Activated T-helper 2 cell treated with anti-CD3 and anti-CD28 coated beads, Interferon-gamma antibody, Interleukin-2, Interleukin-4, amounts not matched to agents 10 μg/mL and 5 μg/mL and 100 μg/mL, durations not matched to agents 14 hours and 24 hours and 36 hours (primary cell): ENCODE measurements around the gene KCNK2. TPM values are rescaled to one million over a fixed set of nuclear protein-coding genes. Genes with fewer than 3 reads are reported as not detected.
"Not testable (repeated sequence)": the region's sequence is repeated elsewhere in the genome, so short reads cannot be mapped to it uniquely, and the experiment has no call there.

Experiments used
- DNase-seq: peaks from one replicate; pipeline ENCODE4 v3.0.0; 2021; ENCODE audit warnings: low spot score
- H3K27ac Mint-ChIP-seq: one replicate; pipeline ENCODE4 v1.8.0; 2021; ENCODE audit warnings: mixed read lengths
- H3K27me3 Mint-ChIP-seq: one replicate; pipeline ENCODE4 v1.8.0; 2021; ENCODE audit warnings: low read depth, mixed read lengths
- H3K36me3 Mint-ChIP-seq: one replicate; pipeline ENCODE4 v1.8.0; 2021; ENCODE audit warnings: low read depth, mixed read lengths
- H3K4me1 Mint-ChIP-seq: one replicate; pipeline ENCODE4 v1.8.0; 2021; ENCODE audit warnings: low read depth, mixed read lengths
- H3K4me3 Mint-ChIP-seq: one replicate; pipeline ENCODE4 v1.8.0; 2021; ENCODE audit warnings: low read depth, mild to moderate bottlenecking, moderate library complexity, mixed read lengths
- H3K9me3 Mint-ChIP-seq: one replicate; pipeline ENCODE4 v1.8.0; 2021; ENCODE audit warnings: mixed read lengths
- intact Hi-C: fragments of 100-400 bp; cut with micrococcal nuclease; formaldehyde crosslinking; loops from one replicate; pipeline ENCODE4 v1.15.1; 2023
- total RNA-seq: library from RNA; stranded (reverse); gene quantifications from 2 replicates; pipeline ENCODE4 v1.2.3, GENCODE V29; 2022

The KCNK2 gene
- total RNA-seq, 1 donor from 2014 or later = not detected

DNA sequence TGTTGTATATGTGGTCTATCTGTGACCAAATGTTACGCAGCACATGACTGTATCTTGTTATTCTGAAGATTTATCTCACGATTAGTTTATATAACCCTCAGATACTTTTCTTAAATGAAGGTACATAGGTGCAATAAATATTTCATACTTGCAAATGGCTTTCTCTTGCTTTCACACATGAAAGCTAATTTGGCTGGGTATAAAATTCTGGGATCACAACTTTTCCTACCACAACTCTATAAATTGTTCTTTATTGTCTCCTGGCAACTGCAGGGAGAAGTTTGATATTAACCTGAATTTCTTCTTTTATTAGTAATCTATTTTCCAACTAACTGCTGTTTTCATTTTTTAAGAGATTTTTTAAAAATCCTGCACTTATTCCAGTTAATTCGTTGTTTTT is 58.9 kb downstream of the KCNK2 start:
- intact Hi-C loops = no loop called here
- Mint-ChIP-seq H3K27ac (no peak overlapping the region), H3K36me3 (no peaks in the 10 kb centered on the region), H3K9me3 (no peaks in the 10 kb centered on the region), H3K4me3 (no peak overlapping the region), H3K27me3 (no peaks in the 10 kb centered on the region), H3K4me1 (no peaks in the 10 kb centered on the region)
- DNase-seq = no peak

GRCh38 chr1:215143497-215143896 is 61.0 kb downstream of the KCNK2 start:
- Mint-ChIP-seq H3K36me3 (no peaks in the 10 kb centered on the region), H3K4me3 (no peak overlapping the region), H3K27me3 (no peaks in the 10 kb centered on the region), H3K9me3 (no peaks in the 10 kb centered on the region), H3K4me1 (no peaks in the 10 kb centered on the region), H3K27ac (no peak overlapping the region)
- DNase-seq = no peak
- intact Hi-C loops = no loop called here

GRCh38 chr1:215146240-215146975 is 63.9 kb downstream of the KCNK2 start:
- intact Hi-C loops = no loop called here
- no peak overlapping the region for H3K4me3 Mint-ChIP-seq
- no peak overlapping the region for H3K27ac Mint-ChIP-seq
- H3K4me1 Mint-ChIP-seq = no peaks in the 10 kb centered on the region
- no peaks in the 10 kb centered on the region for H3K9me3 Mint-ChIP-seq
- H3K36me3 Mint-ChIP-seq = no peaks in the 10 kb centered on the region
- no peak for DNase-seq
- H3K27me3 Mint-ChIP-seq = no peaks in the 10 kb centered on the region

GRCh38 chr1:215147024-215147423 is 64.5 kb downstream of the KCNK2 start:
- intact Hi-C loops = no loop called here
- DNase-seq = no peak
- H3K36me3 Mint-ChIP-seq = no peaks in the 10 kb centered on the region

DNA sequence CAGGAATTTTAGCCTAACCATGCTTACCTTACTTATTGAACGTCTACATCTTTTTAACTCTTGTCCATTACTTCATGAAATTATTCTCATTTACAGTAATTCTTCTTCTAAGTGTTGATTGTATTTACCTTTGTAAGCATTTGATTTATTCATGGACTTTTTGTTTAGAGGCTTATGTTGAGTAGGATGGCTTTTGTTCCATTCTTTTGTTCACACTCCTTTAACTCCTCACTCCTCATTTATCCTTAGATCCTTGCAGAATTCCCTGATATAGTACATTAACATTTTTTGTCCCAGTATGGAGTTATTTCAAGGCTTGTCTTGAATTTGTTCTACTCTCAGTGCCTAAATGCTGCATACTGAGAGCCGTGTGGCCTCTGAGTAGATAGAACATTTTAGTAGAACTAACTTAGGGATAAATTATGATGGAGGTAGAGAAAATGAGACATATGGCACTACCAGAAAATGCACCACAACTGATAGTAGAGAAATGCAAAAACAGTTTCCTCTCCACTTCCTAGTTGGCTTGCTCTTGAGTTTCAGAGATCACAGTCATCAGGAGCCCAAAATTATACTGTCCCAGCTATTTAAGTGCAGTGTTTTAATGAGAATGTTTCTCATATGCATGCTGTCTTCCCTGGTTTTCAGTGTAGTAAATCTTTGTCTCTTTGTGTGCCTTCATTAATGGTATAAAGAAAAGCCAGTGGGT is 69.5 kb downstream of the KCNK2 start:
- no peaks in the 10 kb centered on the region for H3K9me3 Mint-ChIP-seq
- intact Hi-C loops = no loop called here
- H3K27me3 Mint-ChIP-seq = no peaks in the 10 kb centered on the region
- H3K27ac Mint-ChIP-seq = no peak overlapping the region
- H3K4me3 Mint-ChIP-seq = no peak overlapping the region
- no peaks in the 10 kb centered on the region for H3K4me1 Mint-ChIP-seq
- DNase-seq = no peak
- H3K36me3 Mint-ChIP-seq = no peaks in the 10 kb centered on the region

More at GRCh38 chr1:215147024-215147423, 64.5 kb downstream of the KCNK2 start:
- Mint-ChIP-seq H3K4me1 (no peaks in the 10 kb centered on the region), H3K9me3 (no peaks in the 10 kb centered on the region), H3K4me3 (no peak overlapping the region), H3K27me3 (no peaks in the 10 kb centered on the region), H3K27ac (no peak overlapping the region)

GRCh38 chr1:215156232-215156631 is 73.7 kb downstream of the KCNK2 start:
- no peak for DNase-seq
- intact Hi-C loops = no loop called here

DNA sequence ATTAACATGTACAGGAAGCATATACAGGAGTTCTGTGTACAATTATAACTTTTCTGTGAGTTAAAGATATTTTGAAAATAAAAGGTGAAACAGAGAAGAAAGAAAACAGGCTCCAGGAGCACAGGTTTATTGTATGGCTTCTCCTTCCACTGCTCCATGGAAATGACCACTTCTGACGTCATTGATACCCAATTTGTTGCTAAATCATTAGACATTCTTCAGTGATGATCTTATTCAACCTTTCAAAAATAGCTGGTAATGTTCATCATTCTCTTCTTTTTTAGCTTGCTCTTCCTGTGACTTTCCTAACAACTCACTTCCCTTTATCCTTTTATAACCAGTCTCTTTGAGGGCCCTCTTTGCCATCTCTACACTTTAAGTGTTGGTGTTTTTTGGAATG is 77.8 kb downstream of the KCNK2 start:
- Mint-ChIP-seq H3K27ac (no peak overlapping the region), H3K9me3 (no peaks in the 10 kb centered on the region), H3K4me3 (no peak overlapping the region), H3K4me1 (no peaks in the 10 kb centered on the region), H3K36me3 (no peaks in the 10 kb centered on the region), H3K27me3 (no peaks in the 10 kb centered on the region)
- intact Hi-C loops = no loop called here
- no peak for DNase-seq

More at GRCh38 chr1:215156232-215156631, 73.7 kb downstream of the KCNK2 start:
- H3K27ac Mint-ChIP-seq = no peak overlapping the region
- no peaks in the 10 kb centered on the region for H3K9me3 Mint-ChIP-seq
- no peaks in the 10 kb centered on the region for H3K27me3 Mint-ChIP-seq
- H3K4me3 Mint-ChIP-seq = no peak overlapping the region
- no peaks in the 10 kb centered on the region for H3K36me3 Mint-ChIP-seq
- no peaks in the 10 kb centered on the region for H3K4me1 Mint-ChIP-seq

GRCh38 chr1:215163144-215163543 is 80.6 kb downstream of the KCNK2 start:
- intact Hi-C loops, H3K9me3 Mint-ChIP-seq, H3K27me3 Mint-ChIP-seq, H3K27ac Mint-ChIP-seq, H3K4me3 Mint-ChIP-seq, H3K4me1 Mint-ChIP-seq, H3K36me3 Mint-ChIP-seq, DNase-seq: not testable (repeated sequence)

DNA sequence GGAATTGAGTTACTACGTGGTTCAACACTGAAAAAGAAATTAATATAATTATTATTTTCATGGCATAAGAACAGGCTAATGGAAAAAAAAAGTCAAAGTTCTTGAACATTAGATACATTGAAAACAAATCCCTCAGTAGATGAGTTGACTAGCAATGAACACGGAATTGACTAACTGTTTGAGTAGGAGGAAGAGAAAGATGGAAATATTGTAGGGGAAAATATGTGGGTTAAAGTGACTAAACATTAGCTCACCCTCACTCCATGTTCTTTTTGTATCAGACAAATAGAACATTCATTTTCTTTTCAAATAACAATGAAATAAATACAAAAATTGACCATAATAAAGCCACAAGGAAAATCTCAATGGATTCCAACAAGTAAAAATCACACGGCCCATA is 84.3 kb downstream of the KCNK2 start:
- intact Hi-C loops = no loop called here

DNA sequence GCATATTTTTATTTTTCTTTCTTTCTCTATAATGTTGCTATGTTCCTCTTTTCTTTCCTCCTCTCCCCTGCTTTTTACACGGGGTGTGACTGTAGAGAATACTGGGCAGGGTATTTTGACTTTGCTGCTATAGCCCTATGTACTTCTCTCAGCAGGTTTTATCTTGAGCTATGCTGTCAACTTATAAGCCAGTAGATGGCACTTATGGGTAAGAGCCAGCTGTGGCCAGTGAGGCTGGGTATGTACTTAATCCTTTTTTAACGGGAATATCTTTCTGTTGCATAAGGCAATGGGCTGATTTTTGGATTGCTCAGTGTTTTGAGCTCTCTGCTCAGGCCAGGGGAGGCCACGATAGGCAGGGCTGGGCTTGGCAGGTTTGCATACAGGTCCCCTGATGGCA is 99.0 kb downstream of the KCNK2 start:
- H3K27me3 Mint-ChIP-seq = no peaks in the 10 kb centered on the region
- no peaks in the 10 kb centered on the region for H3K36me3 Mint-ChIP-seq
- intact Hi-C loops = no loop called here
- H3K27ac Mint-ChIP-seq = no peak overlapping the region
- H3K9me3 Mint-ChIP-seq = no peaks in the 10 kb centered on the region
- no peak for DNase-seq
- no peaks in the 10 kb centered on the region for H3K4me1 Mint-ChIP-seq
- H3K4me3 Mint-ChIP-seq = no peak overlapping the region

More for the DNA sequence above, 84.3 kb downstream of the KCNK2 start:
- Mint-ChIP-seq H3K27ac (no peak overlapping the region), H3K9me3 (no peaks in the 10 kb centered on the region), H3K36me3 (no peaks in the 10 kb centered on the region), H3K4me3 (no peak overlapping the region), H3K4me1 (no peaks in the 10 kb centered on the region), H3K27me3 (no peaks in the 10 kb centered on the region)
- DNase-seq = no peak

DNA sequence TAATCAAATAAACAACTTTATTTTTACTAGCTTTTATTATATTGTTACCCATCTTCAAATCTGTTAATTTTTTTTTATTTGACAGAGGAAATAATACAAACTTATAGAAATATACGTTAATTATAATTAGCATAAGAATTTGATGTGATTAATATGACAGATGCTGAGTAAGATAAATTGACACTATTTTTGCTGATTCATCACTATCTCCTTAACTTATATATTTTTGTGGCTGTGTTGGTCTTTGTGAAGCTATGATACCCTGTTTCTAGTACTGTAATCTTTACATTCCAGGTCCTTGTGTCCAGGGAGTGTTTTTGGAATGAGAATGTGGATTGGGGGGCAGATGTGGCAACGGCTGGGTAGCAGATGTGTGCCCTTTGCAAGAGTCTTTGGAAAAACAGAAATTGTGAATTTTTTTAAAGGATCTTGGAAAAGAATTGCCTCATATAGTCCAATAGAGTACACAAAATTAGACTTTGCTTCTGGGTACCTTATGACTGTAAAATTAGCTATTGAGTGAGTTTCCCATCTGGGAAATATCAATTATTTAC is 102.6 kb downstream of the KCNK2 start:
- Mint-ChIP-seq H3K36me3 (no peaks in the 10 kb centered on the region), H3K27me3 (no peaks in the 10 kb centered on the region), H3K4me3 (no peak overlapping the region), H3K9me3 (no peaks in the 10 kb centered on the region), H3K27ac (no peak overlapping the region), H3K4me1 (no peaks in the 10 kb centered on the region)
- intact Hi-C loops = no loop called here
- no peak for DNase-seq

DNA sequence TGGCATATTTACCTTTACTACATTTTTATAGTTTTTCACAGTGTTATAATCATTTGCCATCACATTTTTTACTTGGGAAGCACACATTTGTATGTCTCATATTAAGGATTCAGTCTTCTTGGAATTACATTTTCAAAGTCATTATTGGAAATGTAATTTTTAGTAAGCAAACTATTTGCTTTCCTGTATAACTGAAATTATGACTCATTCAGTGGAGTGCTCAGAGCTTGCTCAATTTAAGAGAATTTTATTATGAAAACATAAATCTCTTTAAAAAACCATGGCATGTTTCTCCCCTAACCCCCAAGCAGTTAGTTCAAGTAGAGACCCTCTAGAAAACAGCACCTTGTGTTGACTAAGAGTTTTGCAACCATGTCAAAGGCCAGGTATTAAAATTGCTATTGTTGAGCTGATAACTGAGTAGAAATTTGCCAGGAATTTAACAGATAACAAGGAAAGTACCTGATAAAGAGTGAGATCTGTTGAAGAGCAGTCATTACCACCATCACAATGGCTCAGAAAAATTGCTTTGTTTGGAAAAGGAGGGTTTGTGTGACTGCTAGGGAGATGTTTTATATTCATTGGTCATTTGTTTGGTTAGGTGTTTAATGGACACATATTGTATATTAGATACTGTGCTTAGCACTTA is 105.9 kb downstream of the KCNK2 start:
- intact Hi-C loops = no loop called here
- no peak for DNase-seq
- no peaks in the 10 kb centered on the region for H3K36me3 Mint-ChIP-seq
- H3K4me1 Mint-ChIP-seq = no peaks in the 10 kb centered on the region
- no peak overlapping the region for H3K4me3 Mint-ChIP-seq
- H3K9me3 Mint-ChIP-seq = no peaks in the 10 kb centered on the region
- no peaks in the 10 kb centered on the region for H3K27me3 Mint-ChIP-seq
- H3K27ac Mint-ChIP-seq = no peak overlapping the region

DNA sequence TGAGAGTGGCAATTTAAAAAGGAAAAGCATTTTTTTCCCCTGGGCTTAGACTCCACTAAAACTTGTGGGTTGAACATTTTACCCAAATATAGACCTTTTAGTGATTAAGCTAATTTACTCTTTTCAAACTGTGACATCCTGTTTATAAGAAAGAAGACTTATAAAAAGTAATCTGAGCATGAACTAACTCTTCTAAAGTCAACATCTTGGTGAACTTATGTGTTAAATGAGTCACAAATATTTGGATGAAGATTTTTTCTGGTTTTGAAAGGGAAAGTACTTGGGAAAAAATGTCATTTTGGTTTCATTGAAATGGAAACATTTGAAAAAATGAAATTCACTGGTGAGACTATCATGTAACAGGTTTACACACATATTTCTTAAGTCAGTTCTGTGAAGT is 109.8 kb downstream of the KCNK2 start:
- intact Hi-C loops = no loop called here
- H3K27ac Mint-ChIP-seq = no peak overlapping the region
- H3K36me3 Mint-ChIP-seq = no peaks in the 10 kb centered on the region
- no peaks in the 10 kb centered on the region for H3K27me3 Mint-ChIP-seq
- no peak overlapping the region for H3K4me3 Mint-ChIP-seq
- no peak for DNase-seq
- H3K9me3 Mint-ChIP-seq = no peaks in the 10 kb centered on the region
- no peaks in the 10 kb centered on the region for H3K4me1 Mint-ChIP-seq
